ENCODE data around the gene HOXA13.

GRCh38 chr7:27145165-27145913, 54.6 kb downstream of the HOXA13 start:
- TF ChIP-seq CTCF (IDR thresholded peaks at IDR 0.05; ENCODE audit: low read length) (no peak), EZH2 (IDR thresholded peaks at IDR 0.05; ENCODE audit: borderline replicate concordance, low read length) (no peak)

Data from OCI-LY1 (cell line).